Astrocyte (in vitro differentiated cells and primary cell): ENCODE results near the gene RDH11. TPM values are rescaled to one million over a fixed set of nuclear protein-coding genes. Genes with fewer than 3 reads are reported as not detected.

Source experiments
- DNase-seq: peaks from one replicate; pipeline ENCODE4 v3.0.0-alpha.2; 2010; ENCODE audit warnings: low read depth
- FAIRE-seq: peaks from 2 replicates; lab custom pipeline; 2011; peaks lifted over from hg19 to GRCh38; lab: Jason Lieb, UNC
- H2AFZ ChIP-seq: 2 replicates; pipeline ENCODE4 v1.6.0; 2012; ENCODE audit warnings: low read depth, low read length, inconsistent platforms
- H3K27ac ChIP-seq: 2 replicates; pipeline ENCODE4 v1.5.1; 2011; ENCODE audit warnings: low read depth, low read length, inconsistent platforms
- H3K27me3 ChIP-seq: 2 replicates; pipeline ENCODE4 v1.6.0; 2011; ENCODE audit warnings: low read length, inconsistent platforms; ENCODE audit not compliant: insufficient read depth
- H3K36me3 ChIP-seq: 2 replicates; pipeline ENCODE4 v1.5.1; 2011; ENCODE audit warnings: low read length, inconsistent platforms; ENCODE audit not compliant: insufficient read depth
- H3K4me1 ChIP-seq: 2 replicates; pipeline ENCODE4 v1.5.1; 2011; ENCODE audit warnings: low read length, inconsistent platforms; ENCODE audit not compliant: insufficient read depth
- H3K4me2 ChIP-seq: 2 replicates; pipeline ENCODE4 v1.6.0; 2012; ENCODE audit warnings: low read length, inconsistent platforms
- H3K4me3 ChIP-seq: 2 replicates; pipeline ENCODE4 v1.5.1; 2011; ENCODE audit warnings: low read depth, mild to moderate bottlenecking, low read length, inconsistent platforms; ENCODE audit not compliant: insufficient read depth
- H3K79me2 ChIP-seq: 2 replicates; pipeline ENCODE4 v1.6.0; 2012; ENCODE audit warnings: mild to moderate bottlenecking, low read length, inconsistent platforms; ENCODE audit not compliant: insufficient read depth
- H3K9ac ChIP-seq: 2 replicates; pipeline ENCODE4 v1.6.0; 2012; ENCODE audit warnings: mild to moderate bottlenecking, low read length, inconsistent platforms
- H3K9me3 ChIP-seq: 2 replicates; pipeline ENCODE4 v1.5.1; 2012; ENCODE audit warnings: low read depth, mild to moderate bottlenecking, low read length, inconsistent platforms; ENCODE audit not compliant: insufficient read depth
- H4K20me1 ChIP-seq: 2 replicates; pipeline ENCODE4 v1.6.0; 2012; ENCODE audit warnings: low read length, inconsistent platforms; ENCODE audit not compliant: insufficient read depth
- H3K27ac Mint-ChIP-seq: one replicate; pipeline ENCODE4 v1.8.0; 2021; ENCODE audit warnings: mild to moderate bottlenecking, mixed read lengths; ENCODE audit not compliant: unreplicated experiment
- H3K27me3 Mint-ChIP-seq: one replicate; pipeline ENCODE4 v1.8.0; 2021; ENCODE audit warnings: low read depth, mixed read lengths; ENCODE audit not compliant: unreplicated experiment
- H3K36me3 Mint-ChIP-seq: one replicate; pipeline ENCODE4 v1.8.0; 2021; ENCODE audit warnings: low read depth, mixed read lengths; ENCODE audit not compliant: unreplicated experiment
- H3K4me1 Mint-ChIP-seq: one replicate; pipeline ENCODE4 v1.8.0; 2021; ENCODE audit warnings: low read depth, mixed read lengths; ENCODE audit not compliant: unreplicated experiment
- H3K4me3 Mint-ChIP-seq: one replicate; pipeline ENCODE4 v1.8.0; 2021; ENCODE audit warnings: mild to moderate bottlenecking, moderate library complexity, mixed read lengths; ENCODE audit not compliant: unreplicated experiment
- H3K9me3 Mint-ChIP-seq: one replicate; pipeline ENCODE4 v1.8.0; 2021; ENCODE audit warnings: mild to moderate bottlenecking, mixed read lengths; ENCODE audit not compliant: unreplicated experiment
- EZH2 ChIP-seq: IDR thresholded peaks from 2 replicates; pipeline ENCODE4 v1.6.1; 2012; ENCODE audit warnings: mild to moderate bottlenecking, low read length, inconsistent platforms; ENCODE audit not compliant: insufficient read depth
- total RNA-seq: library from RNA; stranded (reverse); gene quantifications from 2 replicates; pipeline ENCODE4 v1.2.1, GENCODE V29; 2021
- TF ChIP-seq, protein P1 (sequence below): IDR thresholded peaks from 2 replicates; pipeline ENCODE4 v1.5.1; 2011; ENCODE audit warnings: low read depth, mild to moderate bottlenecking, inconsistent platforms, low read length, moderate library complexity; ENCODE audit not compliant: insufficient read depth

Gene RDH11
- total RNA-seq, 1 donor from 2014 or later: 96.2 TPM

DNA sequence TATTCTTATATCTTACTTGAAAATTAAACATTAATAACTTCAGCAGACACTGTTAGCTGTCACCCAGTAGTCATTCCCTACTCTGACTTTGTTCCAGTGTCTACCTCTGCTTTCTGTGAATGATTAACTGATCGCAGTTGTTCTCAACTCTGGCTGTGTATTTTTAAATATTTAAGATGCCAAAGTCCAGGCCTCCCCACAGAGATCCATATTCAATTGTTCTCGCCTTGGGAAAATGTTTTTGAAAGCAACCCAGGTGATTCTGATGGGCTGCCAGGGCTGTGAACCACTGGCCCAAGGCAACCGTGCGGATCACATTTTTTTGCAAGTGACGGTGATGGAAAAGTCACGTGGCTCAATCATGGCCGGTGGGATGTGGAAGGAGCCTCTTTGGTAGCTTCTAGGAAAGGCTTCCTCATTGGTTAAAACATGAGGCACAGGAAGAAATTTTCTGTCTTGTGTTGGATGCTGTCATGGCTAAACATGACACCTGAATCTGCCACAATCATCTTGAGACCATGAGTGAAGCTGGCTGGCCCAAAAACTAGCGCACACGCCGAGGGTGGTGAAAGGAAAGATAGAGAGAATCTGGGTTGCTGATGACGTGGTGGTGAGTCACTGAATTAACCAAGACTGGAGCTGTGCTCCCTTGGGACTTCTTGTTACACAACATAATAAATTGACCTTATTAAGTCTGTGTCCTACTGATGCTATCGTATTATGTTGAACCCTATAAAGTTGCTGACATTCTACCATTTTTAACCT lies 43.4 kb upstream of the RDH11 start:
- peaks cover 4% of the 10 kb centered on the region for H3K36me3 Mint-ChIP-seq
- H3K4me1 ChIP-seq: no peaks in the 10 kb centered on the region
- peaks cover 2% of the 10 kb centered on the region for H3K9me3 Mint-ChIP-seq
- peak overlapping the region; percentile 79 for H3K27ac Mint-ChIP-seq
- H3K4me1 Mint-ChIP-seq: peaks cover 10% of the 10 kb centered on the region
- H3K9ac ChIP-seq: no peak overlapping the region
- H3K4me3 Mint-ChIP-seq: no peak overlapping the region
- H3K4me3 ChIP-seq: no peak overlapping the region
- no peak for TF ChIP-seq EZH2
- TF ChIP-seq, protein P1, sequence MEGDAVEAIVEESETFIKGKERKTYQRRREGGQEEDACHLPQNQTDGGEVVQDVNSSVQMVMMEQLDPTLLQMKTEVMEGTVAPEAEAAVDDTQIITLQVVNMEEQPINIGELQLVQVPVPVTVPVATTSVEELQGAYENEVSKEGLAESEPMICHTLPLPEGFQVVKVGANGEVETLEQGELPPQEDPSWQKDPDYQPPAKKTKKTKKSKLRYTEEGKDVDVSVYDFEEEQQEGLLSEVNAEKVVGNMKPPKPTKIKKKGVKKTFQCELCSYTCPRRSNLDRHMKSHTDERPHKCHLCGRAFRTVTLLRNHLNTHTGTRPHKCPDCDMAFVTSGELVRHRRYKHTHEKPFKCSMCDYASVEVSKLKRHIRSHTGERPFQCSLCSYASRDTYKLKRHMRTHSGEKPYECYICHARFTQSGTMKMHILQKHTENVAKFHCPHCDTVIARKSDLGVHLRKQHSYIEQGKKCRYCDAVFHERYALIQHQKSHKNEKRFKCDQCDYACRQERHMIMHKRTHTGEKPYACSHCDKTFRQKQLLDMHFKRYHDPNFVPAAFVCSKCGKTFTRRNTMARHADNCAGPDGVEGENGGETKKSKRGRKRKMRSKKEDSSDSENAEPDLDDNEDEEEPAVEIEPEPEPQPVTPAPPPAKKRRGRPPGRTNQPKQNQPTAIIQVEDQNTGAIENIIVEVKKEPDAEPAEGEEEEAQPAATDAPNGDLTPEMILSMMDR: no peak
- DNase-seq: peak; percentile 85
- no peak for FAIRE-seq
- no peaks in the 10 kb centered on the region for H3K79me2 ChIP-seq
- peak overlapping the region; percentile 20 for H3K4me2 ChIP-seq
- no peak overlapping the region for H3K27ac ChIP-seq
- H2AFZ ChIP-seq: no peak overlapping the region
- no peaks in the 10 kb centered on the region for H3K36me3 ChIP-seq
- no peaks in the 10 kb centered on the region for H3K27me3 Mint-ChIP-seq
- H3K9me3 ChIP-seq: no peaks in the 10 kb centered on the region
- H4K20me1 ChIP-seq: no peaks in the 10 kb centered on the region
- no peaks in the 10 kb centered on the region for H3K27me3 ChIP-seq

DNA sequence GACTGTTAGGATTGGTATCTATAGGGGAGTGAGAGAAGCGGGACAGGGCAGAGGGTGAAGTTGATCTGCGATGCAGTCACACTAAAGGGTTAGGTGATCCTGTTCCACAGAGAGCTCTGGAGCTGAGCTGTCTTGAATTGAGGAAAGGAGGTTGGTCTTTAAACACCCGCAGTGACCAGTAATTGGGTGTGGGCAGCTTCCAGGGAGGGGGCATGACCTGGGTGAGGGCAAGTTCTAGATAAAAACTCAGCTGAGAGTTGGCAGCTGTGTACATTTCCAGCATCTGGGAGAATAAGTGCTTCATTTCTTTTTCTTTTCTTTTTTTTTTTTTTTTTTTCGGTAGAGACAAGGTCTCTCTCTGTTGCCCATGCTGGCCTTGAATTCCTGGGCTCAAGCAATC lies 41.2 kb upstream of the RDH11 start:
- H3K9me3 ChIP-seq: no peaks in the 10 kb centered on the region
- Mint-ChIP-seq H3K36me3 (peaks cover 4% of the 10 kb centered on the region), H3K27me3 (no peaks in the 10 kb centered on the region), H3K9me3 (peaks cover 2% of the 10 kb centered on the region), H3K4me1 (peaks cover 12% of the 10 kb centered on the region), H3K4me3 (no peak overlapping the region), H3K27ac (no peak overlapping the region)
- H3K4me3 ChIP-seq: no peak overlapping the region
- FAIRE-seq: no peak
- no peaks in the 10 kb centered on the region for H4K20me1 ChIP-seq
- H3K27ac ChIP-seq: no peak overlapping the region
- no peak overlapping the region for H2AFZ ChIP-seq
- H3K9ac ChIP-seq: no peak overlapping the region
- no peak for TF ChIP-seq EZH2
- TF ChIP-seq, protein P1: no peak
- no peaks in the 10 kb centered on the region for H3K4me1 ChIP-seq
- H3K27me3 ChIP-seq: no peaks in the 10 kb centered on the region
- H3K4me2 ChIP-seq: no peak overlapping the region
- DNase-seq: no peak
- no peaks in the 10 kb centered on the region for H3K79me2 ChIP-seq
- no peaks in the 10 kb centered on the region for H3K36me3 ChIP-seq
